Fibroblast of pulmonary artery (primary cell): ENCODE results near the gene RPL18.

Experiments
- DNase-seq: peaks from one replicate; pipeline ENCODE4 v3.0.0-alpha.2; 2010; ENCODE audit warnings: low read depth
- H3K4me3 ChIP-seq: replicated peaks from 2 replicates; pipeline ENCODE4 v1.5.1; 2011; ENCODE audit warnings: low read depth, mild to moderate bottlenecking, control low read depth, low read length, moderate library complexity
- TF ChIP-seq, protein P1 (sequence below): IDR thresholded peaks from 2 replicates; pipeline ENCODE4 v1.5.1; 2011; ENCODE audit warnings: mild to moderate bottlenecking, control low read depth, low read length, inconsistent platforms; ENCODE audit errors: missing control alignments

The RPL18 gene

GRCh38 chr19:48603001-48603400 lies 16.0 kb downstream of the RPL18 start:
- TF ChIP-seq, protein P1, sequence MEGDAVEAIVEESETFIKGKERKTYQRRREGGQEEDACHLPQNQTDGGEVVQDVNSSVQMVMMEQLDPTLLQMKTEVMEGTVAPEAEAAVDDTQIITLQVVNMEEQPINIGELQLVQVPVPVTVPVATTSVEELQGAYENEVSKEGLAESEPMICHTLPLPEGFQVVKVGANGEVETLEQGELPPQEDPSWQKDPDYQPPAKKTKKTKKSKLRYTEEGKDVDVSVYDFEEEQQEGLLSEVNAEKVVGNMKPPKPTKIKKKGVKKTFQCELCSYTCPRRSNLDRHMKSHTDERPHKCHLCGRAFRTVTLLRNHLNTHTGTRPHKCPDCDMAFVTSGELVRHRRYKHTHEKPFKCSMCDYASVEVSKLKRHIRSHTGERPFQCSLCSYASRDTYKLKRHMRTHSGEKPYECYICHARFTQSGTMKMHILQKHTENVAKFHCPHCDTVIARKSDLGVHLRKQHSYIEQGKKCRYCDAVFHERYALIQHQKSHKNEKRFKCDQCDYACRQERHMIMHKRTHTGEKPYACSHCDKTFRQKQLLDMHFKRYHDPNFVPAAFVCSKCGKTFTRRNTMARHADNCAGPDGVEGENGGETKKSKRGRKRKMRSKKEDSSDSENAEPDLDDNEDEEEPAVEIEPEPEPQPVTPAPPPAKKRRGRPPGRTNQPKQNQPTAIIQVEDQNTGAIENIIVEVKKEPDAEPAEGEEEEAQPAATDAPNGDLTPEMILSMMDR = no peak
- H3K4me3 ChIP-seq = no peak overlapping the region
- DNase-seq = no peak

DNA sequence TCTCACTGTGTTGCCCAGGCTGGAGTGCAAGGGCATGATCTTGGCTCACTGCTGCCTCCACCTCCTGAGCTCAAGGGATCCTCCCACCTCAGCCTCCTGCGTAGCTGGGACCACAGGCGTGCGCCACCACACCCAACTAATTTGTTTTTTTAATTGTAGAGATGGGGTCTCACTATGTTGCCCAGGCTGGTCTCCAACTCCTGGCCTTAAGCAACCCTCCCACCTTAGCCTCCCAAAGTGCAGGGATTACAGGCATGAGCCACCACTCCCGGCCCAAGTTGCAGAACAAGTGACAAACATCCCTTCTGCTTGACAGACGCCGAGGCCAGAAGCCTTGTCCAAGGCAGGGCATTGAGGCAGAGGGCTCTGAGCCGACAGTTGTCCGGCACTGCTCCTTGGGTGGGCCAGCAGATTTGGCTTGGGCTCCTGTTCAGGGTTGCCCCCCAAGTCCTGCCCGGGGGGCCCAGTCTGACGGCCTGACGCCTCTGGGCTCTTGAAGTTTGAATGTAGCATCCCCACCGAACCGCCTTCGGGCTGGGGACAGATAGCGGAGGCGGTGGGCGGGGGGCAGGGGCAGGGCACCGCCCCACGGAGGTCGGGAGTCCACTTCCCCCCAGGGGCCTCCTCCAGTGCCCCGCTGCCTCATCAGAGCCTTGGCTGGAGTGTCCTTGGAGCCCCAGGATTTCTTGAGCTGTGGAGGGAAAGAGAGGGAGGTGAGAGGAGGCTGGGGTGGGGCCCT lies 18.1 kb downstream of the RPL18 start:
- no peak for DNase-seq
- TF ChIP-seq, protein P1 = no peak
- no peak overlapping the region for H3K4me3 ChIP-seq

GRCh38 chr19:48598996-48599700 lies 19.8 kb downstream of the RPL18 start:
- TF ChIP-seq, protein P1 = no peak
- DNase-seq = no peak
- H3K4me3 ChIP-seq = no peak overlapping the region

DNA sequence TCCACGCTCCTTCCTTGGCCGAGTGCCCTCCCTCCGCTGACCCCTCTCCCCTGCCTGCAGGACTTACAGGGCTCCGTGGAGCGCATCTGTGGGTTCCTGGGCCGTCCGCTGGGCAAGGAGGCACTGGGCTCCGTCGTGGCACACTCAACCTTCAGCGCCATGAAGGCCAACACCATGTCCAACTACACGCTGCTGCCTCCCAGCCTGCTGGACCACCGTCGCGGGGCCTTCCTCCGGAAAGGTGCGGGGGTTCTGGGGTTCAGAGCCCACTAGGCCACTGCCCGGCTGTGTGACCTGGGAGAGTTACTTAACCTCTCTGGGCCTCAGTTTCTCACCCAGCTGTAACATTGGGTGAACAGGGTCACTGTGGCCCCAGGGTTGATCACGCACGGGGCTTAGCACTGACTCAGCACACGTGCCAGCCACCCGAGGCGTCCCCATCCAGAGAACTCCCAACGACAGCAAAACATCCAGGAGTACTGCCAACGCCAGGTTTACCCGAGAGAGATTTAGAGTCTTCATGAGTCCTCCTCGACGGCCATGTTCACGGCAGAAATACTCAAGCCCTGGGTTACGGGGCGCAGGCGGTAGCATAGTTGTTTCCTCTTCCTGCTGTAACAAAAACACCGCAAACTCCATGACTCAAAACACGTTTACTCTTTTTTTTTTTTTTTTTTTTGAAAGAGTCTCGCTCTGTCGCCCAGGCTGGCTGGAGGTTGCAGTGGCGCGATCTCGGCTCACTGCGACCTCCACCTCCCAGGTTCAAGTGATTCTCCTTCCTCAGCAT lies 22.1 kb downstream of the RPL18 start:
- TF ChIP-seq, protein P1 = no peak
- H3K4me3 ChIP-seq = no peak overlapping the region
- no peak for DNase-seq

- TF ChIP-seq, protein P1 = no peak
- DNase-seq = no peak
- no peak overlapping the region for H3K4me3 ChIP-seq
Observed at GRCh38 chr19:48596237-48596636, 22.7 kb downstream of the RPL18 start.

DNA sequence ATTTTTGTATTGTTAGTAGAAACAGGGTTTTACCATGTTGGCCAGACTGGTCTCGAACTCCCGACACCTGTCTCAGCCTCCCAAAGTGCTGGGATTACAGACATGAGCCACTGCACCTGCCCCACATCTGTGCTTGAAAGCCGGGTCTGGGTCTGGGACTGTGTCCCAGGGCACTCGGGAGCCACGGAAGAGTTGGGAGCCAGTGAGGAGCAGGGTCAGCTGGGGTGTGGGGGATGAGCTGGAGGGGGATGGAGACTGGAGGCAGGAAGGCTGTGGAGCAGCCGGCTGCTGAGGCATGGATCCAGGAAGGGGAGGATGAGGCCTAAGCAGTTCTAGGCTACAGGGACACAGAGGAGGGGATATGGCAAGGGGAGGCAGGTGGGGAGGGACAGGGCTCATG lies 23.1 kb downstream of the RPL18 start:
- DNase-seq = no peak
- H3K4me3 ChIP-seq = no peak overlapping the region
- TF ChIP-seq, protein P1 = no peak
